CD4-positive, CD25-positive, alpha-beta regulatory T cell (primary cell): ENCODE results near the gene SRBD1. TPM values are rescaled to one million over a fixed set of nuclear protein-coding genes. Genes with fewer than 3 reads are reported as not detected.

Source experiments
- ATAC-seq, 2 donors: fragments of 150-1000 bp; cut with Tn5 transposase; one replicate each; pipeline ENCODE4 v1.10.0; 2021; ENCODE audit warnings: low read depth in 2 of 2, moderate number of reproducible peaks in 2 of 2, moderate library complexity in 1 of 2
- DNase-seq, 3 donors: peaks; one replicate each; pipeline versions ENCODE4 v3.0.0 to v3.0.0-alpha.2; 2012 to 2022; ENCODE audit warnings: mixed read lengths in 1 of 3
- H3K27ac ChIP-seq: one replicate; pipeline ENCODE4 v1.7.0; 2013; ENCODE audit warnings: mild to moderate bottlenecking, low read length; ENCODE audit not compliant: insufficient read depth, poor library complexity, severe bottlenecking
- H3K27me3 ChIP-seq: one replicate; pipeline ENCODE4 v1.7.0; 2013; ENCODE audit warnings: low read length; ENCODE audit not compliant: control insufficient read depth, insufficient read depth
- H3K36me3 ChIP-seq: one replicate; pipeline ENCODE4 v1.7.0; 2013; ENCODE audit warnings: mild to moderate bottlenecking, low read length, moderate library complexity; ENCODE audit not compliant: control insufficient read depth, insufficient read depth
- H3K4me1 ChIP-seq: 2 replicates; pipeline ENCODE4 v1.7.0; 2013; ENCODE audit warnings: mild to moderate bottlenecking, low read length; ENCODE audit not compliant: insufficient read depth, control insufficient read depth, poor library complexity, severe bottlenecking
- H3K4me3 ChIP-seq: one replicate; pipeline ENCODE4 v1.7.0; 2013; ENCODE audit warnings: low read depth, mild to moderate bottlenecking, low read length, moderate library complexity
- H3K9me3 ChIP-seq, 2 experiments: 1 replicate in 1 of 2; 2 replicates in 1 of 2; pipeline ENCODE4 v1.7.0; 2013; ENCODE audit warnings: low read length in 2 of 2, mild to moderate bottlenecking in 1 of 2, moderate library complexity in 1 of 2; ENCODE audit not compliant: control insufficient read depth in 2 of 2
- H3K27ac Mint-ChIP-seq, 3 donors: one replicate each; pipeline ENCODE4 v1.8.0; 2020 to 2022; ENCODE audit warnings: mild to moderate bottlenecking in 3 of 3, mixed read lengths in 3 of 3, moderate library complexity in 2 of 3
- H3K27me3 Mint-ChIP-seq: one replicate; pipeline ENCODE4 v1.8.0; 2022; ENCODE audit warnings: mild to moderate bottlenecking, mixed read lengths
- H3K36me3 Mint-ChIP-seq: one replicate; pipeline ENCODE4 v1.8.0; 2020; ENCODE audit warnings: mixed read lengths
- H3K4me1 Mint-ChIP-seq, 4 donors: one replicate each; pipeline ENCODE4 v1.8.0; 2020 to 2022; ENCODE audit warnings: mixed read lengths in 4 of 4, mild to moderate bottlenecking in 1 of 4
- H3K4me3 Mint-ChIP-seq, 4 donors: one replicate each; pipeline ENCODE4 v1.8.0; 2020 to 2022; ENCODE audit warnings: mild to moderate bottlenecking in 4 of 4, mixed read lengths in 4 of 4, moderate library complexity in 3 of 4
- H3K9me3 Mint-ChIP-seq, 7 donors: one replicate each; pipeline ENCODE4 v1.8.0; 2020 to 2022; ENCODE audit warnings: mixed read lengths in 7 of 7, mild to moderate bottlenecking in 3 of 7, moderate library complexity in 2 of 7
- polyA plus RNA-seq, 4 donors: library from polyadenylated mRNA; unstranded; fragments of 300-500 nt; fragmentation: Illumina TruSeq; gene quantifications; one replicate each; pipeline ENCODE4 v1.2.3, GENCODE V29; 2021
- total RNA-seq: library from RNA; stranded (reverse); gene quantifications from one replicate; pipeline ENCODE4 v1.2.3, GENCODE V29; 2022

The SRBD1 gene
- total and polyA plus RNA-seq, 5 donors from 2014 or later, result 7.4 to 18.2 (median 9.4) TPM

- Histone ChIP-seq H3K4me1 (peaks cover 29% of the 10 kb centered on the region), H3K27ac (peak overlapping the region; percentile 68), H3K9me3 (no peaks in the 10 kb centered on the region), H3K36me3 (no peaks in the 10 kb centered on the region), H3K4me3 (peak overlapping the region; percentile 87), H3K27me3 (no peaks in the 10 kb centered on the region)
- peak; percentile 6 to 11 for ATAC-seq
- Mint-ChIP-seq H3K4me3 (peak overlapping the region; percentile 88 to 98 (median 94)), H3K4me1 (peaks cover 8 to 31% (median 25%) of the 10 kb centered on the region in 4 donors), H3K27me3 (peaks cover 42% of the 10 kb centered on the region), H3K36me3 (no peaks in the 10 kb centered on the region), H3K27ac (peak overlapping the region; percentile 69 to 94 (median 79)), H3K9me3 (peaks cover 0 to 3% (median 0%) of the 10 kb centered on the region in 7 donors)
- DNase-seq, result peak; percentile 11 to 51 (median 38)
These were observed 39.1 kb upstream of the SRBD1 start for GRCh38 chr2:45649858-45650811.

- no peak overlapping the region for H3K27ac ChIP-seq
- ATAC-seq (no peak), DNase-seq (no peak)
- Mint-ChIP-seq H3K4me3 (peak overlapping the region; percentile 88 to 98 (median 94)), H3K27me3 (peaks cover 42% of the 10 kb centered on the region), H3K9me3 (peaks cover 0 to 3% (median 0%) of the 10 kb centered on the region in 7 donors), H3K36me3 (no peaks in the 10 kb centered on the region), H3K4me1 (peaks cover 8 to 30% (median 25%) of the 10 kb centered on the region in 4 donors), H3K27ac (peak overlapping the region; percentile 9 to 94 (median 38))
- H3K4me1 ChIP-seq, result peaks cover 29% of the 10 kb centered on the region
- H3K9me3 ChIP-seq, result no peaks in the 10 kb centered on the region
- H3K36me3 ChIP-seq, result no peaks in the 10 kb centered on the region
- H3K27me3 ChIP-seq, result no peaks in the 10 kb centered on the region
- peak overlapping the region; percentile 48 for H3K4me3 ChIP-seq
These were observed 38.4 kb upstream of the SRBD1 start for GRCh38 chr2:45649462-45649857.

GRCh38 chr2:45648636-45649035, 37.6 kb upstream of the SRBD1 start:
- Mint-ChIP-seq H3K4me1 (peaks cover 8 to 29% (median 22%) of the 10 kb centered on the region in 4 donors), H3K4me3 (peak overlapping the region in 3 of 4 donors; percentile 3 to 59 (median 53)), H3K27me3 (peaks cover 40% of the 10 kb centered on the region), H3K27ac (no peak overlapping the region), H3K9me3 (peaks cover 0 to 3% (median 0%) of the 10 kb centered on the region in 7 donors), H3K36me3 (no peaks in the 10 kb centered on the region)
- Histone ChIP-seq H3K27me3 (peaks cover 2% of the 10 kb centered on the region), H3K36me3 (no peaks in the 10 kb centered on the region), H3K4me3 (no peak overlapping the region), H3K27ac (no peak overlapping the region), H3K9me3 (no peaks in the 10 kb centered on the region), H3K4me1 (peaks cover 32% of the 10 kb centered on the region)
- ATAC-seq (no peak), DNase-seq (no peak)

GRCh38 chr2:45647986-45648520, 37.0 kb upstream of the SRBD1 start:
- Mint-ChIP-seq H3K27me3 (peaks cover 35% of the 10 kb centered on the region), H3K4me3 (peak overlapping the region in 2 of 4 donors; percentile 53 to 64), H3K36me3 (no peaks in the 10 kb centered on the region), H3K4me1 (peaks cover 7 to 27% (median 22%) of the 10 kb centered on the region in 4 donors), H3K27ac (no peak overlapping the region), H3K9me3 (peaks cover 0 to 3% (median 0%) of the 10 kb centered on the region in 7 donors)
- no peaks in the 10 kb centered on the region for H3K9me3 ChIP-seq
- no peaks in the 10 kb centered on the region for H3K36me3 ChIP-seq
- ATAC-seq (no peak), DNase-seq (no peak)
- no peak overlapping the region for H3K4me3 ChIP-seq
- H3K27ac ChIP-seq, result no peak overlapping the region
- peaks cover 2% of the 10 kb centered on the region for H3K27me3 ChIP-seq
- H3K4me1 ChIP-seq, result peaks cover 37% of the 10 kb centered on the region

- no peaks in the 10 kb centered on the region for H3K36me3 Mint-ChIP-seq
- DNase-seq (no peak), ATAC-seq (no peak)
- peaks cover under 1 to 20% (median 15%) of the 10 kb centered on the region in 4 donors for H3K4me1 Mint-ChIP-seq
- no peak overlapping the region for H3K4me3 ChIP-seq
- H3K4me1 ChIP-seq, result peaks cover 30% of the 10 kb centered on the region
- H3K9me3 Mint-ChIP-seq, result peaks cover 0 to 2% (median 0%) of the 10 kb centered on the region in 7 donors
- H3K9me3 ChIP-seq, result no peaks in the 10 kb centered on the region
- no peak overlapping the region for H3K27ac ChIP-seq
- peaks cover 28% of the 10 kb centered on the region for H3K27me3 Mint-ChIP-seq
- no peaks in the 10 kb centered on the region for H3K36me3 ChIP-seq
- H3K27me3 ChIP-seq, result peaks cover 9% of the 10 kb centered on the region
- H3K4me3 Mint-ChIP-seq, result peak overlapping the region in 1 of 4 donors; percentile 64
- H3K27ac Mint-ChIP-seq, result no peak overlapping the region
These were observed 36.3 kb upstream of the SRBD1 start for GRCh38 chr2:45647356-45647755.

GRCh38 chr2:45646289-45646688, 35.2 kb upstream of the SRBD1 start:
- Mint-ChIP-seq H3K4me3 (peak overlapping the region in 1 of 4 donors; percentile 64), H3K9me3 (peaks cover 0 to 2% (median 0%) of the 10 kb centered on the region in 7 donors), H3K27ac (no peak overlapping the region), H3K4me1 (peaks cover 0 to 19% (median 10%) of the 10 kb centered on the region in 4 donors), H3K36me3 (no peaks in the 10 kb centered on the region), H3K27me3 (peaks cover 25% of the 10 kb centered on the region)
- Histone ChIP-seq H3K36me3 (no peaks in the 10 kb centered on the region), H3K27ac (no peak overlapping the region), H3K27me3 (peaks cover 10% of the 10 kb centered on the region), H3K4me1 (peaks cover 21% of the 10 kb centered on the region), H3K9me3 (no peaks in the 10 kb centered on the region), H3K4me3 (no peak overlapping the region)
- ATAC-seq (no peak), DNase-seq (no peak)

- no peak overlapping the region for H3K27ac Mint-ChIP-seq
- peak; percentile 94 for ATAC-seq
- Histone ChIP-seq H3K4me3 (no peak overlapping the region), H3K36me3 (no peaks in the 10 kb centered on the region), H3K4me1 (peaks cover 8% of the 10 kb centered on the region), H3K9me3 (no peaks in the 10 kb centered on the region), H3K27ac (no peak overlapping the region), H3K27me3 (peaks cover 10% of the 10 kb centered on the region)
- DNase-seq, result peak; percentile 55 to 71 (median 57)
- H3K4me1 Mint-ChIP-seq, result peaks cover 0 to 10% (median 4%) of the 10 kb centered on the region in 4 donors
- no peaks in the 10 kb centered on the region for H3K36me3 Mint-ChIP-seq
- peaks cover 23% of the 10 kb centered on the region for H3K27me3 Mint-ChIP-seq
- H3K4me3 Mint-ChIP-seq, result peak overlapping the region in 3 of 4 donors; percentile 23 to 66 (median 31)
- no peaks in the 10 kb centered on the region for H3K9me3 Mint-ChIP-seq
These were observed 32.8 kb upstream of the SRBD1 start for GRCh38 chr2:45643543-45644542.
